Activated T-helper 17 cell treated with anti-CD3 and anti-CD28 coated beads, Interleukin-2, amount 50 U/mL, for 72 hours (primary cell): ENCODE data around the gene OR2B6. TPM values are rescaled to one million over a fixed set of nuclear protein-coding genes. Genes with fewer than 3 reads are reported as not detected.
"Not testable (repeated sequence)": the region's sequence is repeated elsewhere in the genome, so short reads cannot be mapped to it uniquely, and the experiment has no call there.

Experiments used
- ATAC-seq: fragments of 150-1000 bp; cut with Tn5 transposase; replicated peaks from 2 replicates; pipeline ENCODE4 v1.10.0; 2021; ENCODE audit warnings: mild to moderate bottlenecking, moderate library complexity
- H3K27ac Mint-ChIP-seq: one replicate; pipeline ENCODE4 v1.8.0; 2022; ENCODE audit warnings: mixed read lengths
- H3K27me3 Mint-ChIP-seq: one replicate; pipeline ENCODE4 v1.8.0; 2022; ENCODE audit warnings: mixed read lengths
- H3K36me3 Mint-ChIP-seq: one replicate; pipeline ENCODE4 v1.8.0; 2022; ENCODE audit warnings: low read depth, mild to moderate bottlenecking, mixed read lengths
- H3K4me1 Mint-ChIP-seq: one replicate; pipeline ENCODE4 v1.8.0; 2022; ENCODE audit warnings: mixed read lengths
- H3K4me3 Mint-ChIP-seq: one replicate; pipeline ENCODE4 v1.8.0; 2022; ENCODE audit warnings: mild to moderate bottlenecking, mixed read lengths
- H3K9me3 Mint-ChIP-seq: one replicate; pipeline ENCODE4 v1.8.0; 2022; ENCODE audit warnings: mixed read lengths
- total RNA-seq, 2 donors: library from RNA; stranded (reverse); gene quantifications; one replicate each; pipeline ENCODE4 v1.2.3, GENCODE V29; 2022

The OR2B6 gene
- under 1 TPM in 1 of 2 donors, not detected in 1; 0.54 TPM for total RNA-seq

DNA sequence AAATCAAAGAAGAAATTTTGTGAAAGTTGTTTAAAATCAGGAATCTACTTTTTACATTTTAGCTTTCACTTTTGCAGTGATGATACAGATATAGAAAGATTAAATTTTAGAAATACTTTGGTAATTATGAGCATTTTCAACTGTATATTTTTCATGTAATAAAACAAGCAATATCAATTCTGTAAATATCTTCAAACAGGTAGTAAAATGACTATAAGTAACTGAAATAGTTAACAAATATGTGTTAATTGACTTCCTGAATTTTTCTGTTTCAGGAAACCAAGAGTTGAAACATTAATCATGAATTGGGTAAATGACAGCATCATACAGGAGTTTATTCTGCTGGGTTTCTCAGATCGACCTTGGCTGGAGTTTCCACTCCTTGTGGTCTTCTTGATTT, at the start of gene OR2B6:
TSS of gene OR2B6 (plus strand) at position 301 of the 400 bp plus-strand sequence. CDS start at position 301, 0 bp downstream.
- Mint-ChIP-seq H3K4me1 (no peaks in the 10 kb centered on the region), H3K27me3 (peaks cover 27% of the 10 kb centered on the region), H3K4me3 (no peak within 1 kb of the TSS), H3K36me3 (no peaks in the 10 kb centered on the region), H3K27ac (no peak within 1 kb of the TSS), H3K9me3 (no peaks in the 10 kb centered on the region)
- ATAC-seq = no peak

DNA sequence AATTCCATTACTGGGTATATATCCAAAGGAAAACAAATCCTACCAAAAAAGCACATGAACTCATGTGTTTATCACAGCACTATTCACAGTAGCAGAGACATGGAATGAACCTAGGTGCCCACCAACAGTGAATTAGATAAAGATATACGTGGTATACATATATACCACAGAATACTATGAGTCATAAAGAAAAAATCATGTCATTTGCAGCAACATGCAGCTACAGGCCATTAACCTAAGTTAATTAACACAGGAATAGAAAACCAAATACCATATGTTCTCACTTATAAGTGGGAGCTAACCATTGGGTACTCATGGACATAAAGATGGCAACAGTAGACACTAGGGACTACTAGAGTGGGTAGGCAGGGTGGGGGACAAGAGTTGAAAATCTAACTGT, 49.0 kb upstream of the OR2B6 start:
- peak; percentile 32 for ATAC-seq
- H3K4me3 Mint-ChIP-seq = no peak overlapping the region
- H3K27ac Mint-ChIP-seq = no peak overlapping the region
- H3K4me1 Mint-ChIP-seq = no peaks in the 10 kb centered on the region
- no peaks in the 10 kb centered on the region for H3K9me3 Mint-ChIP-seq
- peaks cover 15% of the 10 kb centered on the region for H3K27me3 Mint-ChIP-seq
- H3K36me3 Mint-ChIP-seq = peaks cover under 1% of the 10 kb centered on the region

GRCh38 chr6:27911956-27912446, 45.0 kb upstream of the OR2B6 start, which contains the start of gene OR2B2:
Gene OR2B2 (minus strand): TSS chr6:27912396. CDS start chr6:27912319, 77 bp downstream.
- no peak for ATAC-seq
- H3K36me3 Mint-ChIP-seq = no peaks in the 10 kb centered on the region
- no peak within 1 kb of the TSS for H3K27ac Mint-ChIP-seq
- peaks cover 24% of the 10 kb centered on the region for H3K27me3 Mint-ChIP-seq
- no peaks in the 10 kb centered on the region for H3K4me1 Mint-ChIP-seq
- no peak within 1 kb of the TSS for H3K4me3 Mint-ChIP-seq
- no peaks in the 10 kb centered on the region for H3K9me3 Mint-ChIP-seq

GRCh38 chr6:27922949-27923348, 34.1 kb upstream of the OR2B6 start:
- no peak for ATAC-seq
- no peak overlapping the region for H3K4me3 Mint-ChIP-seq
- no peak overlapping the region for H3K27ac Mint-ChIP-seq
- peaks cover 21% of the 10 kb centered on the region for H3K27me3 Mint-ChIP-seq
- no peaks in the 10 kb centered on the region for H3K9me3 Mint-ChIP-seq
- H3K4me1 Mint-ChIP-seq = no peaks in the 10 kb centered on the region
- no peaks in the 10 kb centered on the region for H3K36me3 Mint-ChIP-seq

- peaks cover 20% of the 10 kb centered on the region for H3K27me3 Mint-ChIP-seq
- no peak overlapping the region for H3K27ac Mint-ChIP-seq
- H3K4me3 Mint-ChIP-seq = no peak overlapping the region
- no peaks in the 10 kb centered on the region for H3K36me3 Mint-ChIP-seq
- no peaks in the 10 kb centered on the region for H3K4me1 Mint-ChIP-seq
- ATAC-seq = no peak
- H3K9me3 Mint-ChIP-seq = no peaks in the 10 kb centered on the region
Measured at GRCh38 chr6:27924179-27924578, 32.9 kb upstream of the OR2B6 start.

GRCh38 chr6:27928041-27928440, 29.0 kb upstream of the OR2B6 start:
- peaks cover 23% of the 10 kb centered on the region for H3K27me3 Mint-ChIP-seq
- not testable (repeated sequence) for H3K36me3 Mint-ChIP-seq, H3K4me3 Mint-ChIP-seq, ATAC-seq, H3K9me3 Mint-ChIP-seq, H3K27ac Mint-ChIP-seq, H3K4me1 Mint-ChIP-seq

DNA sequence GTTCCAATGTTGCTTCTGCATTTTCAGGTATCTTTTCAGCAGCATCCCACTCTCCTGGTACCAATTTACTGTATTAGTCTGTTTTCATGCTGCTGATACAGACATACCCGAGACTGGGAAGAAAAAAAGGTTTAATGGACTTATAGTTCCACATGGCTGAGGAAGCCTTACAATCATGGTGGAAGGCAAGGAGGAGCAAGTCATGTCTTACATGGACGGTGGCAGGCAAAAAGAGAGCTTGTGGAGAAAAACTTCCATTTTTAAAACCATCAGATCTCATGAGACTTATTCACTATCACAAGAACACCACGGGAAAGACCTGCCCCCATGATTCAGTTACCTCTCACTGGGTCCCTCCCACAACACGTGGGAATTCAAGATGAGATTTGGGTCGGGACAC, 27.1 kb upstream of the OR2B6 start:
- peaks cover 23% of the 10 kb centered on the region for H3K27me3 Mint-ChIP-seq
- not testable (repeated sequence) for H3K4me3 Mint-ChIP-seq, H3K36me3 Mint-ChIP-seq, H3K27ac Mint-ChIP-seq, ATAC-seq, H3K9me3 Mint-ChIP-seq, H3K4me1 Mint-ChIP-seq

DNA sequence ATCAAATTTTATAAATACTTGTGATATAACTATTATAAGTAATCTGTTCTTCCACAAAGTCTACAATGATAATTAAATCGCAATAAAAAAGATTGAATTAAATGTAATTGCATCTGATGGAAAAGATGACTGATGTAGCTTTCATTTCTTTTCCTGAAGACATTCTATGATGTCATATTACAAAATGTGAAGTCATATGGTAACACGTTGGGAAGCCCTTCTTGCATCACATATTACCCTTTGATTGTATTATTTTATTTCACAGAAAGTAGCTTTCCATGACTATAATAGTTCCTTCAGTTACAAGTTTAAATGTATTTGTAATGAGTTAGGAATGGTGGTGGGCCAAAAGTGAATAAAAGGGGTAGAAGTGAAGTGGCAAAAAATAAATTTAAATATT, 25.8 kb upstream of the OR2B6 start:
- Mint-ChIP-seq H3K27me3 (peaks cover 26% of the 10 kb centered on the region), H3K4me1 (no peaks in the 10 kb centered on the region)

GRCh38 chr6:27940766-27941165, 16.3 kb upstream of the OR2B6 start:
- Mint-ChIP-seq H3K4me1 (no peaks in the 10 kb centered on the region), H3K36me3 (no peaks in the 10 kb centered on the region), H3K27me3 (peaks cover 47% of the 10 kb centered on the region), H3K4me3 (no peak overlapping the region), H3K9me3 (no peaks in the 10 kb centered on the region), H3K27ac (no peak overlapping the region)
- ATAC-seq = no peak

More for the DNA sequence above, 25.8 kb upstream of the OR2B6 start:
- no peak overlapping the region for H3K27ac Mint-ChIP-seq
- no peak for ATAC-seq
- no peaks in the 10 kb centered on the region for H3K36me3 Mint-ChIP-seq
- H3K9me3 Mint-ChIP-seq = peaks cover 4% of the 10 kb centered on the region
- no peak overlapping the region for H3K4me3 Mint-ChIP-seq

- peaks cover 50% of the 10 kb centered on the region for H3K27me3 Mint-ChIP-seq
- ATAC-seq, H3K4me1 Mint-ChIP-seq, H3K4me3 Mint-ChIP-seq, H3K9me3 Mint-ChIP-seq, H3K36me3 Mint-ChIP-seq, H3K27ac Mint-ChIP-seq: not testable (repeated sequence)
Measured at GRCh38 chr6:27943072-27943471, 14.0 kb upstream of the OR2B6 start.

- Mint-ChIP-seq H3K4me3 (no peak overlapping the region), H3K27ac (no peak overlapping the region), H3K36me3 (no peaks in the 10 kb centered on the region), H3K4me1 (no peaks in the 10 kb centered on the region), H3K9me3 (no peaks in the 10 kb centered on the region), H3K27me3 (peaks cover 36% of the 10 kb centered on the region)
- ATAC-seq = no peak
Measured at GRCh38 chr6:27948237-27948636, 8.8 kb upstream of the OR2B6 start.

DNA sequence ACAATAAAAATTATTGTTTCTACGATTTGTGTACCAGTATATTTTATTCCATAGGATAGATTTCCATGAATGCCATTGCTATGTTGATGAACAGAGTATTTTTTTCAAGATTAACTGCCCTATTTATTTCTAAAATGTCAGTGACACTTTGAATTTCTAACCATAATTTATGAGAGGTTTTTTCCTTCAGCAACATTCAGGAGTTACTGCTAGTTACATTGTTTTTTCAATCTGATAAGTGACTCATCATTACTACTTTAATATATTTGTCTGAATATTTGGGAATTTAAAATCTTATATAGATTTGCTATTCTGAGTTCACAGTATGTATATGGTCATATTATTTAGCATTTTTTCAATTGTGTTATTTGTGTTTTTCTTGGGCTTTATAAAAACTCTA, 6.0 kb upstream of the OR2B6 start:
- Mint-ChIP-seq H3K4me3 (no peak overlapping the region), H3K9me3 (no peaks in the 10 kb centered on the region), H3K27me3 (peaks cover 41% of the 10 kb centered on the region), H3K4me1 (no peaks in the 10 kb centered on the region), H3K27ac (no peak overlapping the region), H3K36me3 (no peaks in the 10 kb centered on the region)
- no peak for ATAC-seq

DNA sequence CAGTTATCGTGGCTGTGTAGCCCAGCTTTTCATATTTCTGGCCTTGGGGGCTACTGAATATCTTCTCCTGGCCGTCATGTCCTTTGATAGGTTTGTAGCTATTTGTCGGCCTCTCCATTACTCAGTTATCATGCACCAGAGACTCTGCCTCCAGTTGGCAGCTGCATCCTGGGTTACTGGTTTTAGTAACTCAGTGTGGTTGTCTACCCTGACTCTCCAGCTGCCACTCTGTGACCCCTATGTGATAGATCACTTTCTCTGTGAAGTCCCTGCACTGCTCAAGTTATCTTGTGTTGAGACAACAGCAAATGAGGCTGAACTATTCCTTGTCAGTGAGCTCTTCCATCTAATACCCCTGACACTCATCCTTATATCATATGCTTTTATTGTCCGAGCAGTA, 475 bp downstream of the OR2B6 start:
- Mint-ChIP-seq H3K27me3 (peaks cover 25% of the 10 kb centered on the region), H3K27ac (no peak overlapping the region), H3K4me3 (no peak overlapping the region), H3K9me3 (no peaks in the 10 kb centered on the region), H3K36me3 (no peaks in the 10 kb centered on the region), H3K4me1 (no peaks in the 10 kb centered on the region)
- ATAC-seq = no peak

DNA sequence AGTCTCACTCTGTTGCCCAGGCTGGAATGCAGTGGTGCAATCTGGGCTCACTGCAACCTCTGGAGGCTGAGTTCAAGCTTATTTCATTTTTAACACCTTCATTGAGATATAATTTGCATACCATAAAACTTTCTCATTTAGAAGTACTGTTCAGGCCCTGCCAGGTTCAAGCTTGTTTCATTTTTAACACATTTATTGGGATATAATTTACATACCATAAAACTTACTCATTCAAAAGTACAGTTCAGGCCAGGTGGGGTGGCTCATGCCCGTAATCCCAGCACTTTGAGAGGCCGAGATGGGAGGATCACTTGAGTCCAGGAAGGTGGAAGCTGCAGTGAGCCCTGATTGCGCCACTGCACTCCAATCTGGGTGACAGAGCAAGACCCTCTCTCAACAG, 5.5 kb downstream of the OR2B6 start:
- Mint-ChIP-seq H3K27me3 (peaks cover 36% of the 10 kb centered on the region), H3K9me3 (no peaks in the 10 kb centered on the region), H3K4me3 (no peak overlapping the region), H3K4me1 (no peaks in the 10 kb centered on the region), H3K36me3 (no peaks in the 10 kb centered on the region), H3K27ac (no peak overlapping the region)
- no peak for ATAC-seq

- ATAC-seq = no peak
- no peak overlapping the region for H3K27ac Mint-ChIP-seq
- no peaks in the 10 kb centered on the region for H3K4me1 Mint-ChIP-seq
- H3K36me3 Mint-ChIP-seq = no peaks in the 10 kb centered on the region
- no peak overlapping the region for H3K4me3 Mint-ChIP-seq
- H3K27me3 Mint-ChIP-seq = peaks cover 43% of the 10 kb centered on the region
- H3K9me3 Mint-ChIP-seq = peaks cover 5% of the 10 kb centered on the region
Measured at GRCh38 chr6:27966044-27966443, 9.0 kb downstream of the OR2B6 start.
